Measurements from ENCODE around the gene SNX14. TPM values are rescaled to one million over a fixed set of nuclear protein-coding genes. Genes with fewer than 3 reads are reported as not detected.
"Not testable (repeated sequence)": the region's sequence is repeated elsewhere in the genome, so short reads cannot be mapped to it uniquely, and the experiment has no call there.

SNX14 gene, protein sequence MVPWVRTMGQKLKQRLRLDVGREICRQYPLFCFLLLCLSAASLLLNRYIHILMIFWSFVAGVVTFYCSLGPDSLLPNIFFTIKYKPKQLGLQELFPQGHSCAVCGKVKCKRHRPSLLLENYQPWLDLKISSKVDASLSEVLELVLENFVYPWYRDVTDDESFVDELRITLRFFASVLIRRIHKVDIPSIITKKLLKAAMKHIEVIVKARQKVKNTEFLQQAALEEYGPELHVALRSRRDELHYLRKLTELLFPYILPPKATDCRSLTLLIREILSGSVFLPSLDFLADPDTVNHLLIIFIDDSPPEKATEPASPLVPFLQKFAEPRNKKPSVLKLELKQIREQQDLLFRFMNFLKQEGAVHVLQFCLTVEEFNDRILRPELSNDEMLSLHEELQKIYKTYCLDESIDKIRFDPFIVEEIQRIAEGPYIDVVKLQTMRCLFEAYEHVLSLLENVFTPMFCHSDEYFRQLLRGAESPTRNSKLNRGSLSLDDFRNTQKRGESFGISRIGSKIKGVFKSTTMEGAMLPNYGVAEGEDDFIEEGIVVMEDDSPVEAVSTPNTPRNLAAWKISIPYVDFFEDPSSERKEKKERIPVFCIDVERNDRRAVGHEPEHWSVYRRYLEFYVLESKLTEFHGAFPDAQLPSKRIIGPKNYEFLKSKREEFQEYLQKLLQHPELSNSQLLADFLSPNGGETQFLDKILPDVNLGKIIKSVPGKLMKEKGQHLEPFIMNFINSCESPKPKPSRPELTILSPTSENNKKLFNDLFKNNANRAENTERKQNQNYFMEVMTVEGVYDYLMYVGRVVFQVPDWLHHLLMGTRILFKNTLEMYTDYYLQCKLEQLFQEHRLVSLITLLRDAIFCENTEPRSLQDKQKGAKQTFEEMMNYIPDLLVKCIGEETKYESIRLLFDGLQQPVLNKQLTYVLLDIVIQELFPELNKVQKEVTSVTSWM
- total RNA-seq (2014; rRNA removed; shearing (Covaris generic)), result 79.4 and 87.5 TPM in 2 replicates

DNA sequence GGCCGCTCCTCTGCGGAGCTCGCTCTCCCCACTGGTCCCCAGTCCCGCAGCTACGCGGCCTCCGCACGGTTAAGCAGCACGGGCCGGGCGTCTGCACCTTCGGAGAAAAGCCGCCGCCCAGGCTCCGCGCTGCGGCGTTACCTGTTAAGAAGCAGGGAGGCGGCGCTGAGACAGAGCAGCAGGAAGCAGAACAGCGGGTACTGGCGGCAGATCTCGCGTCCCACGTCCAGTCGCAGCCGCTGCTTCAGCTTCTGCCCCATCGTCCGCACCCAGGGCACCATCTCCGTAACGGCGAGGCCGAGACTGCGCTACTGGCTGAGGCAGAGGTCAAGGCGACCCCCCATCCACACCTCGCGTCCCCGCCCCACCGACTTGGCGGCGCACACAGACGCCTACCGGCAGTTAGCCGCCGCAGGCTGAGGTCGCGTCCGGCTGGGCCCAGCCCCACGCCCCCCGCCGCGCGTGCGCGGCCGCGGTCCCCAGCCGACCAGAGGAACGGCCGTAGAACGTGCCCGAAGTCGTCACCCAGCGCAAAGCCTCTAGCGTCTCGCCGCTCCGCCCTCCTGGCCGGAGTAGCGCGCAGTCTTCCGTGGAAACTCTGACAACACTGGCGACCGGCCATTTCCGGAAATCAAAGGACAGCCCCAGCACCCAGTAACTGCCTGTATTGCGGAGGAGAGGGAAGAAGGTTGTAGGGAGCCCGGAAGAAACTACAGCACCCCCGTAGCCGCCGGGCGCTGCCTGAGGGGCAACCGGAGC is at the start of gene SNX14:
Gene SNX14 (minus strand): TSS at position 421 of the 759 bp plus-strand sequence. CDS start 140 bp downstream, at position 281.
- peak; percentile 93 for DNase-seq (ENCODE audit: low spot score)

DNA sequence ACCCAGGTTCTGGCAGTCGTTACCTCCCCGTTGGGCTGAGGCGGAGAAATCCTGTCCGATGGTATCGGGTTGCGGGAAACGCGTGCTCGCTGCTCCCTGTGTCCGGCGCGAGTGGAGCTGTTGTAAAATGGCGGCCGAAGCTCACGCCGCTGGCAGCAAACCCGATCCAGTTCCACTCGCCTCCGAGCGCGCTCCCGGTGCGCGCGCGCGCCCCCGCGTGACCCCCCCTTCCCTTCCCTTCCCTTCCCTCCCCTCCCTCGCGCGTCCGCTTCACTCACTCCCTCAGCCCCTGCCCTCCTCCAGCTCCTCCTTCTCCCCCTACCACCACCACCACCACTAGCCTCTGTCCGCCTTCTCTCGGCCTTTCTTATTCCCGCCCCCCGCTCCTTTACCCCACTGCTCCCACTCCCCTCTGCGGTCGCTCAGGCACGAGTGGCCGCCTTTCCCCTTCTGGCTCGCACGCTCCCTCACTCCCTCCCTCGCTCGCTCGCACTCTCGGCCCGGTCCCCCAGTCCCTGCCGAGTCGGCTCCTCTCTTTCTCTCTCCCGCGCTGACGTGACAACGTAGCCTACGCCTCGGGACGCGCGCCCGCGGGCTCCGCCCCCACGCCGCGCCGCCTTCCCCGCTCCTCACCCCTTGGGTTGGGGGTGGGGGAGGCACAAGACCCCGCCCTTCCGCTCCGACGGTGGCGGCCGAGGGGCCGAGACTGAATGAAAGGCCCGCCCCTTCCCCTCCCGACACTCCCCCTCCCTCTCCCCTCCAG is 49.3 kb upstream of the SNX14 start, which contains the start of gene SYNCRIP:
Gene SYNCRIP (minus strand): TSS at position 113 of the 763 bp plus-strand sequence. CDS start 1,447 bp downstream, outside the sequence.
- in situ Hi-C loops (cut with HindIII; ENCODE audit: low sequenced_read_pairs), result no loop called here
- DNase-seq (ENCODE audit: low spot score), result peak; percentile 99

More for the DNA sequence above, at the start of gene SNX14:
- in situ Hi-C loops (cut with HindIII; ENCODE audit: low sequenced_read_pairs), result no loop called here

DNA sequence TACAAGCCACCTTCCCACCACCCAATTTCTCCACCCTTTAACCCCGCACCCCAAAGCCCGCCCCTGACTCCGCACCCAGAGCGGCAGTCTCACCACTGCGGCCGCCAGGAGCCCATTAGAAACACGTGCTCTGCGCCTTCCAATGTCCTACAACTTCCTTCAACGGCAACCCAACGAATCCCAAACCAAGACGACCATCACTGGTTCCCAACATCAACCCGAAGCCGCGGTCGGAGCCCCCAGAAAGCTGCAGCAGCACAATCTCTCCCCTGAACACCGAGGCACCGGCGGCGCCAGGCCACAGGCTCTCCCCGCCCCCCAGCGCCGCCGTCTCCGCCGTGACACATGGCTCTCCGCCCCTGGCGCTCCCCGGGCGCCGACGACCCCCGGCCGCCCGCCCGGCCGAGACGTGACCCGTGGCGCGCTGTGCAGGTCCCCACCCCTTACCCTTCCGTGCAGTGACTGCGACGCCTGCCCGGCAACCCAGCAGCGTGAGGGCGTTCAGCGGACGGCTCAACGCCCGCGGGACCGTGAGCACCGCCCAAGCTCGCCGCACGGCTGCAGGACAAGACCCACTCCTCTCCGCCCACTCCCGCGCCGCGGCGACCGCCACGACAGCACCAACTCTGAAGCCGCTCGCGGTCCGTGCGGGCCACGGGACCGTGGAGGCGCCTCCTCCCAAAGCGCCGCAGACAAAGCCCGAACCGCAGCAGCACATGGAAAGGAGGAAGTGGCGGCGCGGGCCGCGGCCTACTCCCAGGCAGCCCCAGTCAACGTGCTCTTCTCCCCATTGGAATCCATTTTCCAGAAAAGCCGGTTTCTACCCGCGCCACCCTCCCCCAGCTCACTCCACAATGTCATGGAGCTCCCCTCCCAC is 48.5 kb upstream of the SNX14 start:
- DNase-seq (ENCODE audit: low spot score), result peak; percentile 57

DNA sequence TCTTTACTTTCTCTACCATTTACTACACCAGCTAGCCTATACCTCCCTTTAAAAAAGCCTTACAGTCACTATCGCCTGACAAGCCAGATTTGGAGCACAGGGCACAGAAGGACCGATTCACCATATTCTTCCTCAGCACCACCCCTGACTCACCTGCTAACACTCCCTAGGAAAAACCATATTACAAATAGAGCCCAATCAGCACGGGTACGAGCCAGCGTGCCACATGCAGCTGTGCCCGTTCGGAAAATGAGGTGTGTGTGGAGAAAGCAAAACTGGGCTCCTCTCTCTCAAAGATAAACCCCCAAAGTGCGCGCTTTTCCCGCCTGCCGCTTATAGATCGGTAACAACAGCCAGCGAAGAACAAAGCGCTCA is 47.9 kb upstream of the SNX14 start:
- in situ Hi-C loops (cut with HindIII; ENCODE audit: low sequenced_read_pairs), result no loop called here
- DNase-seq (ENCODE audit: low spot score), result peak; percentile 15

More for the DNA sequence above, 48.5 kb upstream of the SNX14 start:
- in situ Hi-C loops (cut with HindIII; ENCODE audit: low sequenced_read_pairs), result no loop called here

DNA sequence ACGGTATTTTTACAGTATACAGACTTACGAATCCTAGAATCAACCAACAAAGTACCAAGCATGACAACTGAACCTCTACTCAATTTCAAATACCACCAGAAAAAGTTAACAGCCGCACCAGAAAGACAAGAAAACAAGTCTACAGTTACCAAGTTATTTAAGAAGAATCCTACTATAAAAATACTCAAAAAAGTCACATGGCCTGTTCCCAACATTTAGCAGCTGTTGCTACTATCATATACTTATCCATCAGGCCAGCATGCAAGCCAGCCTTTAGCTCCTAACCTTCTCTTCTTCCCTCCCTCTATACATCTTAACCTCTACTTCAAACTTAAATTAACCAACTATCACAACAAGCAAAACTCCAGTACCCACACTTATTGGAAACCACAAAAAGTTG is 47.2 kb upstream of the SNX14 start:
- no peak for DNase-seq (ENCODE audit: low spot score)
- in situ Hi-C loops (cut with HindIII; ENCODE audit: low sequenced_read_pairs), result no loop called here

DNA sequence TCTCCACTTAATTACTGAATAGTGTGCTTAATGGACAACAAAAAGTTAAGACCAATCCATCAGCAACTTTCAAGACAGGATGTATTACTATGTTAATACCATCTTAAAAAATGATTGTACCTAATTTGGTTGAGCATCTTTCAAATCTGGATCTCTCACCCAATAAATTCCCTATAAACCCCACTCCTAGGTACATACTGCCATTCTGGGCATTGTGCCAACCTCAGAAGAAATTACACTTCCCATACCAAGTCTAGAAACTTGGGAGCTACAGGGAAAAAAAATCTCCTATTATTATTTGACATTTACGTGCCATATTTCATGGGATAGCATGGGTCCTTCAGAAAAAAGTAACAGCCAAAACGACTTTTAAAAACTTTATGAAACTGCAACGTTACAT is 43.9 kb upstream of the SNX14 start:
- DNase-seq (ENCODE audit: low spot score), result no peak
- in situ Hi-C loops (cut with HindIII; ENCODE audit: low sequenced_read_pairs), result no loop called here

DNA sequence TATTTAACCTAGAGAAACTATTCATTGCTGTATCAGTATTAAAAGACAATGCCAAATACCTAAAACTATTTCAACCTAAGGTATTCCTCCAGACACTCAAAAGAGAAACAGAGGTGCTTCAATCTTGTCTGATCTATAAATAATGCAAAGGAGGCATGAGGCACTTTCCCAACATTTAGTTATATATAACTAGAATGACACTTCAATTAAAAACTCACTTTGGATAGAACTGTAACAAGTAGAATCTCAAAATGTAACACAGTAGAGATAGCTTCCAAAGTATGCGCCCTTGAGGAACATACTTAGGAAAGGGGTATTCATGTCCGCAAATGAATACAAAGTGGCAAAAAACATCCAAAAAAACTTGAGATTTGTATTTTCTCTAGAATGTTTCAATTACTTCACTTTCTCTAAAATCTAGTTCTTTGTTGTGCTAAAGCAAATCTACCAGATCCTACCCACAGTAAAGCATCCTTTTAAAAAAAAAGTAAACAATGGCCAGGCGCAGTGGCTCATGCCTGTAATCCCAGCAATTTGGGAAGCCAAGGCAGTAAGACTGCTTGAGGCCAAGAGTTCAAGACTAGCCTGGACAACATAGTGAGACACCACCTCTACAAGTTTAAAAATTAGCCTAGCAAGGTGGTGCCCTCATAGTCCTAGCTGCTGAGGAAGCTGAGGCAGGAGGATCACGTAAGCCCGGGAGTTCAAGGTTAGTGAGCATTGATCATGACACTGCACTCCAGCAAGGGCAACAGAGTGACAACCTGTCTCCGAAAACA is 38.7 kb upstream of the SNX14 start:
- in situ Hi-C loops (cut with HindIII; ENCODE audit: low sequenced_read_pairs), result no loop called here
- no peak for DNase-seq (ENCODE audit: low spot score)

DNA sequence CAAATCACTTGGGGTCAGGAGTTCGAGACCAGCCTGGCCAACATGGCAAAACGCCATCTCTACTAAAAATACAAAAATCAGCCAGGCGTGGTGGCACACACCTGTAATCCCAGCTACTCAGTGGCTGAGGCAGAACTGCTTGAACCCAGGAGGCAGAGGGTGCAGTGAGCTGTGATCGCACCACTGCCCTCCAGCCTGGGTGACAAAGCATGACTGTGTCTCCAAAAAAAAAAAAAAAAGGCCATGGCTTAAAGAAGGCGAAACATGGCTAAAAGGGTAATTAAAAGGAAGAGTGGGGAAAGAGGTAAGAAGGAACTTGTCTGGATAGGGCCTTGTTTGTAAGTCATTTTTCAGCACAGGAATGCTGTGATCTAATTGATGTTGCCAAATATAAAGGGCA is 37.5 kb upstream of the SNX14 start:
- in situ Hi-C loops (cut with HindIII; ENCODE audit: low sequenced_read_pairs); DNase-seq (ENCODE audit: low spot score): not testable (repeated sequence)

DNA sequence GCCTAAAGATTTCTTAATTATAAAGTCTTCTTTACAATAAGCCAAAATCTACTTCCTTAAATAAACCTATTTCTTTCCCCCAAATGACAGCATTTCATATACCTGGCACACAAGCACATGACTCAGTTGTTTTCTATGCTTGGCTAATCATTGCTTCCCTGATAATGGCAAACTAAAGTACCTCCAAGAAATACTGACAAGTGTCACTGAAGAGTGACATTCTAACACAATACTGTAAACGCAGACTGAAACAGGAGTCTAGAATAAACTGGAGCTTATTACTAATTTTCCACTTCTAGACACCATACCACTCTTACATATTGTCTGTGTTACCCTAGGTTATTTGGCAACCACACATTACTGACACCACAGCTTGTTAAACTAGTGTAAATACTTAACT is 34.7 kb upstream of the SNX14 start:
- DNase-seq (ENCODE audit: low spot score), result no peak
- in situ Hi-C loops (cut with HindIII; ENCODE audit: low sequenced_read_pairs), result no loop called here

DNA sequence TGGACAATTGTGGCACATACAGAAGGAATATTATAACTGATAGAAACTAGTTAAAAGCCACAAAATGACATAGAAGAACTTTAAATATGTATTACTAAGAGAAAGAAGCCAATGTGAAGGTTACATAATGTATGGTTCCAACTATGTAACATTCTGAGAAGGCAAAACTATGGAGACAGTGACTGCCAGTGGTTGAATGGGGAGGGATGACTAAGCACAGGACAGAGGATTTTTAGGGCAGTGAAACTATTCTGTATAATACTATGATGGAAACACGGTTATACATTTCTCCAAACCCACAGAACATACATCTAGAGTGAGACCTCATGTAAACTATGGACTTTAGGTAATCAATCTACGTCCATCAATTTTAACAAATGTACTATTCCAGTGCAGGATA is 26.6 kb upstream of the SNX14 start:
- in situ Hi-C loops (cut with HindIII; ENCODE audit: low sequenced_read_pairs), result no loop called here

DNA sequence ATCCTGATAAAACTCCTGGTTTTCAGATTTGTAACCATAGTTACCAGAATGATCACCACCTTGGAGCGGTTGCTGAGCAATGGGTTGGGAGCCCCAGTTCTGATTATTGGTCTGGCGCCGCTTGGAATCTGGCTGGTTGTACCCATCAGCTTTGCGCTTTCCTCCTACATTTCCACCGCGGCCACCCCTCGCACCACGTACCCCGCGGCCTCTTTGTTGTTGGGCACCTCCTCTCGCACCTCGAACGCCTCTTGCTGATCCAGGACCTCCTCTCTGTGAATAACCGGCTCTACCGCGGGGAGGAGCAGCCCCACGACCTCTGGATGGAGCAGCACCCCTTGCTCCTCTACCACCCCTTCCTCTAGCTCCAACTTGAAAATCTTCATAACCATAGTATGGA is 21.1 kb upstream of the SNX14 start:
- DNase-seq (ENCODE audit: low spot score), result no peak
- in situ Hi-C loops (cut with HindIII; ENCODE audit: low sequenced_read_pairs), result no loop called here

More for the DNA sequence above, 26.6 kb upstream of the SNX14 start:
- DNase-seq (ENCODE audit: low spot score), result no peak

DNA sequence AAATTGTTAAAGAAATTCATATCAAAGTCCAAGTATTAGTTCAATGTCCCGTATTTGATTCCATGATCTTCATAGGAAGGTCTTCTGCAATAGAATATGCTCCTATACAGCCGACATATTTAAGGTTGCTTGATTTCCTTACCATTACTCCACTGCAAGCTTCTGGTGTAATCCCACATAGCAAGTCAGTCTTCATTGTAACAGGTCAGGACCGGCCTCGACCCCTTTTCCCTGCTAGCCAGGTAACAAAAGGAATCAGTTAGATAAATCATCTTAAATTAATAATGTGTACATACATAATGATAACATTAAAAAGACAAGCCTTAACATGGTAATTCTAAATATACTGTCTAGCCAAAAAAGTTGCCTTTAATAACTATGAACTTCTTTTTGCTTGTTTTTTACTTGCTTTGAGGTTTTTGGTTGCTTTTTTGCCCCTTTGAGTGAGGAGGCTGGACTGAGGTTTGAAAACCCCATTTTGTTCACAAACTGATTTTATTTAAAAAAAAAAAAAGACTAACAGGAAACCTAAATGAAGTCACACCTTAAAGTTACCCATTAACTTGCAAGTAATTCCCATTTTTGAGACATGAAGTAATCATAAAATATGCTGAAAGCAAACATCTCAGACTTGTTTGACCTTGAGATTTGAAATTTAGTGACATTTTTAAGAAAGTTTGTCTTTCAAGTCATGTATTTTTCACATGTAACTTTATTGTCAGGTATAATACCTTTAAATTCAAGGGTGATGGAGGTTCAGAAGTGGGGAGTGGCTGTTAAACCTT is 19.2 kb upstream of the SNX14 start:
- DNase-seq (ENCODE audit: low spot score), result no peak
- in situ Hi-C loops (cut with HindIII; ENCODE audit: low sequenced_read_pairs), result no loop called here

DNA sequence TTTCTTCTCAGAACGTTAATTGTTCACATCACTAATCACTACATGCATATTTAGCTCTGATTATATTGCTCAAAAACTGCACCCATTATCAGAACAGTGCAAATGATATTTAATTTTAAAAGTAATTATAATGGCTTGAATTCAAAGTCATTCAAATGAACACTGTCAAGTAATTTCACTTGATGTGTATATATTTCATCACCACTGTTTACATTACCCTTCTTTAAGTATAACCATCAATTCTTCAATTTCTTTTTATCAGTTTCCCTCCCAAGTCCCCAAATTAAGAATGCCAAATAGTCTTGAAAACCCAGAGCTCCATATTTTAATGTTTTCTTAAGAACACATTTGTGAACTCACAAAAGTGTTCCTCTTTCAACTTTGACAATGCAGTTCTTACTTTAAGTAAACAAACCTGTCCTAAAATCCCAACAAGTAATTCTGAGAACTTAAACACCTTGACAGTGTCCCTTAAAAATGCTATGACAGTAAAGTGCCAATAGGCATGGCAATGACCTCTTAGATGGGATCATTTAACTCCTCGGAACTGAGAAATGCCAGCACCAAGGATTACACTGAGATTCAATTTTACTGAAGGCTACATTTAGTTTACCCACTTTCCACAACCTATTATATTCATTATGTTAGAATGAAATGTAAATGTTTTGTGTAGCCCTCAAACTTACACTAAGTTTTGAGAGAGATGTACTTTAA is 16.7 kb upstream of the SNX14 start:
- DNase-seq (ENCODE audit: low spot score), result no peak
- in situ Hi-C loops (cut with HindIII; ENCODE audit: low sequenced_read_pairs), result no loop called here

DNA sequence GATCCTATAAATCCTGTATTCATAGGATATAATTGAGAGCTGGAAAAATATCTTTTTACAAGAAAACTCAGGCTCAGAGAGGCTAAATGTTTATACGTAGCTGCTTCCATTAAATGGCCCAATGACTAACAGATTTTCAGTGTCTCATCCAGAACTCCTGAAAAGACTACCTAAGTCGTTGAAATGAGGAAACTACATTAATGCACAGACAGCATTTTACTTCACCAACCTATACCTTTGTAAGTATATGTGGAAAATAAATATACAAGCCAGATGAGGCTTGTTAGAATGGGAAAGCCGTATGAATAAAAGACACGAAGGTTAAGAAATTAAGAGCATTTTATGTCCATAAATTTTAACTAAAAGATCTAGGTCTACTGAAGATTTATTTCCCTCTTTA is 8.4 kb upstream of the SNX14 start:
- in situ Hi-C loops (cut with HindIII; ENCODE audit: low sequenced_read_pairs), result no loop called here

DNA sequence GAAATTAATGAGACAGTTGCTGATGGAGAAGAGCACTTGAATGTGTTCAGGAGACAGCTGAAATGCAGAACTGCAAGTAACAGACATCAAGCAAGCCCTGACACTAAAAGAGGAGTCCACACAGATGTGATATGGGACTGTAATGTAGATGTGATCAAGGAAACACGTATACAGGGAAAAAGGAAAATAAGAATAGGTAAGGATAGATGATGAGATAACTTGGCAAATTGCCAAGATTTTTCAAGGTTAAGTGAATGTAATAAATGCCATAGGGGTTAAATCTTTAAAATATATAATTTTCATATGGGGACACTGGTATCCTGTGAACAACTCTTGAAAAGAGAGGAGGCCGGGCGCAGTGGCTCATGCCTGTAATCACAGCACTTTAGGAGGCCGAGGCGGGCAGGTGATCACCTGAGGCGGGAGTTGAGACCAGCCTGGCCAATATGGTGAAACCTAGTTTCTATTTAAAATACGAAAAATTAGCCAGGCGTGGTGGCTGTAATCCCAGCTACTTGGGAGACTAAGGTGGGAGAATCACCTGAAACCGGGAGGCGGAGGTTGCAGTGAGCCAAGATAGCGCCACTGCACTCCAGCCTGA is 7.2 kb upstream of the SNX14 start:
- in situ Hi-C loops (cut with HindIII; ENCODE audit: low sequenced_read_pairs), result no loop called here
- no peak for DNase-seq (ENCODE audit: low spot score)

More for the DNA sequence above, 8.4 kb upstream of the SNX14 start:
- no peak for DNase-seq (ENCODE audit: low spot score)
